Ishikawa (cell line): ENCODE data around the gene CCDC91.

Source experiments
- CEBPB ChIP-seq: IDR thresholded peaks from 2 replicates; pipeline ENCODE4 v1.6.1; 2012
- CREB1 ChIP-seq: IDR thresholded peaks from 2 replicates; pipeline ENCODE4 v1.6.1; 2012; ENCODE audit warnings: low read depth
- EGR1 ChIP-seq: IDR thresholded peaks from 2 replicates; pipeline ENCODE4 v1.6.1; 2012
- EP300 ChIP-seq: IDR thresholded peaks from 2 replicates; pipeline ENCODE4 v1.6.1; 2012; ENCODE audit warnings: borderline replicate concordance
- FOXM1 ChIP-seq: IDR thresholded peaks from 2 replicates; pipeline ENCODE4 v1.6.1; 2012; ENCODE audit warnings: low read depth, borderline replicate concordance
- NFIC ChIP-seq: IDR thresholded peaks from 2 replicates; pipeline ENCODE4 v1.6.1; 2012
- RAD21 ChIP-seq: IDR thresholded peaks from 2 replicates; pipeline ENCODE4 v1.6.1; 2012; ENCODE audit warnings: low read depth
- TAF1 ChIP-seq: IDR thresholded peaks from 2 replicates; pipeline ENCODE4 v1.6.1; 2012; ENCODE audit warnings: low read depth, mild to moderate bottlenecking
- TCF12 ChIP-seq: IDR thresholded peaks from 2 replicates; pipeline ENCODE4 v1.6.1; 2012; ENCODE audit warnings: low read depth
- TEAD4 ChIP-seq: IDR thresholded peaks from 2 replicates; pipeline ENCODE4 v1.6.1; 2012
- YY1 ChIP-seq: IDR thresholded peaks from 2 replicates; pipeline ENCODE4 v1.6.1; 2012; ENCODE audit warnings: low read depth
- ZBTB7A ChIP-seq: IDR thresholded peaks from 2 replicates; pipeline ENCODE4 v1.6.1; 2012; ENCODE audit warnings: low read depth
- TF ChIP-seq, protein P1 (sequence below): IDR thresholded peaks from 2 replicates; pipeline ENCODE4 v1.6.1; 2012
- TF ChIP-seq, protein P2 (sequence below): IDR thresholded peaks from 2 replicates; pipeline ENCODE4 v1.6.1; 2012
- TF ChIP-seq, protein P3 (sequence below): IDR thresholded peaks from 2 replicates; pipeline ENCODE4 v1.6.1; 2012; ENCODE audit warnings: low read depth, mild to moderate bottlenecking

Gene CCDC91

DNA sequence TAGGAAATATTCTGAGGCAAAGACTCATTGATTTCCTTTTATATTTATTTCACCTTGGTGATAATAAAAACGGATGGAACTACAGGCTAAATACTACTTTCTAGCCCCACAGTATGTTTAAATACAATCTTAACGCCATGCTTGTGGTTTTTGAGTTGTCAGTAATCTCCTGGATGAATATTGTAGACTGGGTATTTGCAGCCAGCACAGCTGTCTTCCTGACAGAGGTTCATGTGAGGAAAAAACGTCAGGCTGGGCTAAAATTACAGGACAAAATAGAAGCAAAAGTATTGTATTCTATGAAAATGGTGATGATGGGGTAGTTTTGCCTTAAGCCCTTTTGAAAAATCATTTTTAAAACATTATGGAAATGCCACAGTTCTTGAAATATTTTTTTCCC, 140.9 kb downstream of the CCDC91 start:
- TF ChIP-seq, protein P1, sequence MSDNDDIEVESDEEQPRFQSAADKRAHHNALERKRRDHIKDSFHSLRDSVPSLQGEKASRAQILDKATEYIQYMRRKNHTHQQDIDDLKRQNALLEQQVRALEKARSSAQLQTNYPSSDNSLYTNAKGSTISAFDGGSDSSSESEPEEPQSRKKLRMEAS: no peak
- TF ChIP-seq CEBPB: no peak
- no peak for TF ChIP-seq EGR1
- TF ChIP-seq, protein P2, sequence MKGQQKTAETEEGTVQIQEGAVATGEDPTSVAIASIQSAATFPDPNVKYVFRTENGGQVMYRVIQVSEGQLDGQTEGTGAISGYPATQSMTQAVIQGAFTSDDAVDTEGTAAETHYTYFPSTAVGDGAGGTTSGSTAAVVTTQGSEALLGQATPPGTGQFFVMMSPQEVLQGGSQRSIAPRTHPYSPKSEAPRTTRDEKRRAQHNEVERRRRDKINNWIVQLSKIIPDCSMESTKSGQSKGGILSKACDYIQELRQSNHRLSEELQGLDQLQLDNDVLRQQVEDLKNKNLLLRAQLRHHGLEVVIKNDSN: no peak
- no peak for TF ChIP-seq ZBTB7A
- no peak for TF ChIP-seq TCF12
- TF ChIP-seq FOXM1: no peak
- no peak for TF ChIP-seq YY1
- no peak for TF ChIP-seq RAD21
- TF ChIP-seq TAF1: no peak

DNA sequence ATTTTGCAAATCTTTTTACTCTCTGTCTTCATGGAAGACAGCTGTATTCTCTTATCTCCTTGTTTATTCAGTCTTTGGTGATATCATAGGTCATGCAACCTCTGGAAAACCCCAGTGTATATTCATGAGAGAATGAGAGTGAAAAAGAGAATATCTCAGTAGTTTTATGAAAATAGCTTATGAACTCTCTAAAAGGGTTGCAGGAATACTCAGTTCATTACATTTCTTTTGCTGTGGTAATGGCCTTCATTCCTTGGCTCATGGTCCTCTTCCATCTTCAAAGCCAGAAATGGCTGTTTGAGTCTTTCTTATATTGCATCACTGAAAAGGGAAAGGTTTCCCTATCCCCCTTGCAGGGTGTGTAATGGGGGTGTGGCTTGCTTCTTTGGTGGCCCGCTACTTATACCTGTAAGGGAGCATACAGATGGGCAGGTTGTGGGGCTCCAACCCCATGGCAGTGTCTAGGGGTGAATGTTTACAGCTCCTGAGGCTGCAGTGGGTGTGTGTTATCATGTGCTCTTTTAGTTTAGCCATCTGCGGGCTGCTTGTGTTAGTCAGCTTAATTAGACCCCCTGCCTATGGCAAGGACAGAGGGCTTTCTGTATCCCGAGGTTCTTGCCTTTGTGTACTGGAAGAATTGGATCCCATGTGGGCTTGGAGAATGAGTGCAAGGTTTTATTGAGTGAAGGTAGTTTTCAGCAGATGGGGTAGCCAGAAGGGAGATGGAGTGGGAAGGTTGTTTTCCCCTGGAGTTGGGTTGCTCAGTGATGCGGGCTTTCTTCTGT, 150.2 kb downstream of the CCDC91 start:
- TF ChIP-seq TAF1 (no peak), FOXM1 (no peak), YY1 (no peak), TCF12 (no peak), CREB1 (no peak), CEBPB (no peak), RAD21 (no peak)
- TF ChIP-seq, protein P3, sequence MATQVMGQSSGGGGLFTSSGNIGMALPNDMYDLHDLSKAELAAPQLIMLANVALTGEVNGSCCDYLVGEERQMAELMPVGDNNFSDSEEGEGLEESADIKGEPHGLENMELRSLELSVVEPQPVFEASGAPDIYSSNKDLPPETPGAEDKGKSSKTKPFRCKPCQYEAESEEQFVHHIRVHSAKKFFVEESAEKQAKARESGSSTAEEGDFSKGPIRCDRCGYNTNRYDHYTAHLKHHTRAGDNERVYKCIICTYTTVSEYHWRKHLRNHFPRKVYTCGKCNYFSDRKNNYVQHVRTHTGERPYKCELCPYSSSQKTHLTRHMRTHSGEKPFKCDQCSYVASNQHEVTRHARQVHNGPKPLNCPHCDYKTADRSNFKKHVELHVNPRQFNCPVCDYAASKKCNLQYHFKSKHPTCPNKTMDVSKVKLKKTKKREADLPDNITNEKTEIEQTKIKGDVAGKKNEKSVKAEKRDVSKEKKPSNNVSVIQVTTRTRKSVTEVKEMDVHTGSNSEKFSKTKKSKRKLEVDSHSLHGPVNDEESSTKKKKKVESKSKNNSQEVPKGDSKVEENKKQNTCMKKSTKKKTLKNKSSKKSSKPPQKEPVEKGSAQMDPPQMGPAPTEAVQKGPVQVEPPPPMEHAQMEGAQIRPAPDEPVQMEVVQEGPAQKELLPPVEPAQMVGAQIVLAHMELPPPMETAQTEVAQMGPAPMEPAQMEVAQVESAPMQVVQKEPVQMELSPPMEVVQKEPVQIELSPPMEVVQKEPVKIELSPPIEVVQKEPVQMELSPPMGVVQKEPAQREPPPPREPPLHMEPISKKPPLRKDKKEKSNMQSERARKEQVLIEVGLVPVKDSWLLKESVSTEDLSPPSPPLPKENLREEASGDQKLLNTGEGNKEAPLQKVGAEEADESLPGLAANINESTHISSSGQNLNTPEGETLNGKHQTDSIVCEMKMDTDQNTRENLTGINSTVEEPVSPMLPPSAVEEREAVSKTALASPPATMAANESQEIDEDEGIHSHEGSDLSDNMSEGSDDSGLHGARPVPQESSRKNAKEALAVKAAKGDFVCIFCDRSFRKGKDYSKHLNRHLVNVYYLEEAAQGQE: no peak
- TF ChIP-seq, protein P2: no peak

DNA sequence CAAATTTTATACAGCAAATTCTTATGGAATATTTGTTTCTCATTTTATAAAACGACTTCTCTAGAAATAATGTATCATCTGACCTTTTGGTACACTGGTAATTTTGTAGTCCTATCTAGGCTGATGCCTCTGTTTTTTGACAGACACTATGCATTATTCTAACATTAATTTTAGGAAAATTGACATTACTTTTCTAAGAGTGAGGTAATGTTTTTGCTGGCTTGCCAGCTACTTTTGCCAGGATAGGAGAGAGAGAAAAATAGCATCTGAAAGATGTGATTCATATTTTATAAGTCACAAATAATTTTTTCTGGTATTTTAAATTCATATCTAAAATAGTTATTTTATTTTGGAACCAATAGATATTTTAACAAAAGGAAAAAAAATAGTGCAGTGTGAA, 153.5 kb downstream of the CCDC91 start:
- TF ChIP-seq TCF12 (no peak), CREB1 (no peak)

DNA sequence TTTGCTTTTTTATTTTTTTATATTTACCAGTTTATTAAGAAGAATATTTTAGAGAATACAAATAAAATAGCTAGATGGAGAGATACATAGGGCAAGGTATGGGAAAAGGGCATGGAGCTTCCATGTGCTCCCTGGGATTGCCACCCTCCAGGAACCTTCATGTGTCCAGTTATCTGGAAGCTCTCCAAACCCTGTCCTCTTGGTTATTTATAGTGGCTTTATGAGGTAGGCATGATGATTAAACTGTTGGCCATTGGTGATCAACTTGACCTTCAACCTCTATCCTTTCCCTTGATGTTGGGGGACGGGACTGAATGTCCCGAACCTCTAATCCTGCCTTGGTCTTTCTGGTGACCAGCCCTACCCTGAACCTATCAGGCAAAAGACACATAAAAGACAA, 156.3 kb downstream of the CCDC91 start:
- TF ChIP-seq FOXM1: no peak
- no peak for TF ChIP-seq CREB1

DNA sequence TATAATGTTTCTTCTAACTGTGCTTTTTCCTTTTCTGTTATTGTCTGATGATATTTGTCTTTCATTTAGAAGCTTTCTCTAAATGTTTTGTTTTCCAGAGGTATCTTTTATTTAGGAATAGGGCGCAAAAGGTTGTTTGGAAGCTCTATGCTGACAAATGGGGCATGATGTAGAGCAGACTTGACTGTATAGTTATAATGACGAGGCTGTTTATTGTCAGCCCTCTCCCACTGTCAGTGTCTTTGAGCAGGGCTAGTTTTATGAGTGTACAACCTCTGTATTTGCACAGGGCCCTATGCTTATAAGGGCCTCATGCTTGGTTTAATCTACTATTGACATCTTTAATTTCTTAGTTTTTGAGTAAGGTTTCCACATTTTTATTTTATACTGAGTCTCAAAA, 158.9 kb downstream of the CCDC91 start:
- TF ChIP-seq ZBTB7A (no peak), FOXM1 (no peak)

DNA sequence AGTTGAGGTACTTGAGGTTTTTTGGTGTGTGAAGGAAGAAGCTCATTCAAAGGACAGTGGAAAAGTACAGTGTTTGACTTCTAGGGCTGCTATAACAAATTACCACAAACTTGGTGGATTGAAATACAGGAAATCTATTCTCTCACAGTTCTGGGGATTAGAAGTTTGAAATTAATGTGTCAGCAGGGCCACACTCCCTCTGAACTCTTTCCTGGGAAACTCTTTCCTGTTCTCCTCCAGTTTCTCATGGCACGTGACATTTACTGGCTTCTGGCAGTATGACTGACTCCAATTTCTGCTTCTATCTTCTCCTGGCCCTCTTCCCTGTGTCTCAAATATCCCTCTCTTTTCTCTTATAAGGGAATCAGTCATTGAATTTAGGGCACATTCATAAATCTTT, 160.2 kb downstream of the CCDC91 start:
- no peak for TF ChIP-seq CEBPB
- TF ChIP-seq, protein P1: no peak

DNA sequence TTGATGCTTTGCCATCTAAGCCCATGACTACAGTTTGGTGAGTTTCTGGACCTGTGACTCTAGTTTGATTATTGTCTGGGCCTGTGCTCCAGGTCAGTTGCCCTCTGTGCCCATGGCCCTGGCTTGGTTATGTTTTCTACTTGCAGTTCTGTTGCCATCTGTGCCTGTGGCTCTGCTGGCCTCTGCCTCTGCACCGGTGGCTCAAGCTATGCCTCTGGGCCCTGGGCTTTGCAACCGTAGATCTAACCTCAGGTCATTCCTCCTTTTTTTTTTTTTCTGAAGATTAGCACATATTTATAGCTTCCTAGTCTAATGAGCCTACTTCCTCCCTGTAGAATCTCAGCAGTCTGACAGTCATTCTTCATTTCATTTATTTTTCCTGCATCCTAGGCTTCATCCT, 161.2 kb downstream of the CCDC91 start:
- TF ChIP-seq, protein P1: no peak
- no peak for TF ChIP-seq TCF12
- TF ChIP-seq, protein P3: no peak
- no peak for TF ChIP-seq TEAD4
- no peak for TF ChIP-seq YY1
- TF ChIP-seq, protein P2: no peak
- no peak for TF ChIP-seq EP300
- no peak for TF ChIP-seq CREB1
- no peak for TF ChIP-seq FOXM1
- TF ChIP-seq NFIC: no peak
- TF ChIP-seq CEBPB: no peak
- no peak for TF ChIP-seq ZBTB7A
- no peak for TF ChIP-seq RAD21
- no peak for TF ChIP-seq TAF1
- TF ChIP-seq EGR1: no peak
